WTC11 (cell line): Measurements from ENCODE around the gene SLC5A10.

ENCODE experiments used
- CTCF ChIP-seq: fragments of 200-600 bp; IDR thresholded peaks from 2 replicates; pipeline ENCODE4 v1.8.0; 2022; ENCODE audit warnings: antibody characterized with exemption
- ETV6 ChIP-seq: sonication (generic); formaldehyde crosslinking; IDR thresholded peaks from 2 replicates; pipeline ENCODE4 v1.8.1; 2022; ENCODE audit warnings: mild to moderate bottlenecking, missing genetic modification reagents
- FOXK1 ChIP-seq: sonication (generic); formaldehyde crosslinking; IDR thresholded peaks from 2 replicates; pipeline ENCODE4 v1.8.0; 2022; ENCODE audit warnings: mild to moderate bottlenecking, moderate library complexity, missing genetic modification reagents
- SP1 ChIP-seq: sonication (generic); formaldehyde crosslinking; conservative IDR thresholded peaks from 2 replicates; pipeline ENCODE4 v1.8.1; 2022; ENCODE audit warnings: missing genetic modification reagents

- TF ChIP-seq SP1 (CRISPR knock-in tag): no peak
- TF ChIP-seq FOXK1 (CRISPR knock-in tag): no peak
- no peak for TF ChIP-seq CTCF
- no peak for TF ChIP-seq ETV6 (CRISPR knock-in tag)
Measured at GRCh38 chr17:18988546-18989173, 36.7 kb downstream of the SLC5A10 start.
